ENCODE results near the gene NRXN3.

NRXN3 gene

GRCh38 chr14:79248771-79249170, 1078.6 kb downstream of the NRXN3 start:
- H3K4me3 ChIP-seq (ENCODE audit: low read depth, low read length): no peak overlapping the region
- no peak for DNase-seq (ENCODE audit: low read depth)
- TF ChIP-seq CTCF (IDR thresholded peaks at IDR 0.05; ENCODE audit: low read depth, low read length, missing control alignments): no peak

- DNase-seq (ENCODE audit: low read depth): no peak
- H3K4me3 ChIP-seq (ENCODE audit: low read depth, low read length): no peak overlapping the region
- no peak for TF ChIP-seq CTCF (IDR thresholded peaks at IDR 0.05; ENCODE audit: low read depth, low read length, missing control alignments)
These were observed 1081.1 kb downstream of the NRXN3 start for GRCh38 chr14:79251278-79251677.

GRCh38 chr14:79253576-79253975, 1083.4 kb downstream of the NRXN3 start:
- no peak for TF ChIP-seq CTCF (IDR thresholded peaks at IDR 0.05; ENCODE audit: low read depth, low read length, missing control alignments)
- no peak for DNase-seq (ENCODE audit: low read depth)
- no peak overlapping the region for H3K4me3 ChIP-seq (ENCODE audit: low read depth, low read length)

- no peak overlapping the region for H3K4me3 ChIP-seq (ENCODE audit: low read depth, low read length)
- DNase-seq (ENCODE audit: low read depth): no peak
These were observed 1084.0 kb downstream of the NRXN3 start for GRCh38 chr14:79254069-79254775.

GRCh38 chr14:79256380-79256779, 1086.2 kb downstream of the NRXN3 start:
- no peak for TF ChIP-seq CTCF (IDR thresholded peaks at IDR 0.05; ENCODE audit: low read depth, low read length, missing control alignments)
- no peak overlapping the region for H3K4me3 ChIP-seq (ENCODE audit: low read depth, low read length)
- no peak for DNase-seq (ENCODE audit: low read depth)

More at GRCh38 chr14:79254069-79254775, 1084.0 kb downstream of the NRXN3 start:
- no peak for TF ChIP-seq CTCF (IDR thresholded peaks at IDR 0.05; ENCODE audit: low read depth, low read length, missing control alignments)

- TF ChIP-seq CTCF (IDR thresholded peaks at IDR 0.05; ENCODE audit: low read depth, low read length, missing control alignments): no peak
- no peak for DNase-seq (ENCODE audit: low read depth)
- H3K4me3 ChIP-seq (ENCODE audit: low read depth, low read length): no peak overlapping the region
These were observed 1090.2 kb downstream of the NRXN3 start for GRCh38 chr14:79260406-79260805.

- no peak overlapping the region for H3K4me3 ChIP-seq (ENCODE audit: low read depth, low read length)
- DNase-seq (ENCODE audit: low read depth): no peak
- no peak for TF ChIP-seq CTCF (IDR thresholded peaks at IDR 0.05; ENCODE audit: low read depth, low read length, missing control alignments)
These were observed 1095.3 kb downstream of the NRXN3 start for GRCh38 chr14:79265366-79265946.
